Neural crest cell (in vitro differentiated cells): Measurements from ENCODE around the gene KANK2. TPM values are rescaled to one million over a fixed set of nuclear protein-coding genes. Genes with fewer than 3 reads are reported as not detected.
"Not testable (repeated sequence)": the region's sequence is repeated elsewhere in the genome, so short reads cannot be mapped to it uniquely, and the experiment has no call there.

ENCODE experiments used
- DNase-seq: peaks from one replicate; pipeline ENCODE4 v3.0.0; 2021; ENCODE audit warnings: low read depth, mixed read lengths, low spot score
- H3K27ac Mint-ChIP-seq: one replicate; pipeline ENCODE4 v1.8.0; 2021; ENCODE audit warnings: mild to moderate bottlenecking, mixed read lengths; ENCODE audit not compliant: unreplicated experiment
- H3K27me3 Mint-ChIP-seq: 2 replicates; pipeline ENCODE4 v1.8.0; 2021; ENCODE audit warnings: low read depth, mild to moderate bottlenecking, mixed read lengths
- H3K36me3 Mint-ChIP-seq: 2 replicates; pipeline ENCODE4 v1.8.0; 2021; ENCODE audit warnings: low read depth, mild to moderate bottlenecking, mixed read lengths
- H3K4me1 Mint-ChIP-seq: 2 replicates; pipeline ENCODE4 v1.8.0; 2021; ENCODE audit warnings: mixed read lengths
- H3K4me3 Mint-ChIP-seq: one replicate; pipeline ENCODE4 v1.8.0; 2021; ENCODE audit warnings: mild to moderate bottlenecking, mixed read lengths
- H3K9me3 Mint-ChIP-seq: 2 replicates; pipeline ENCODE4 v1.8.0; 2021; ENCODE audit warnings: mixed read lengths
- total RNA-seq: library from RNA; stranded (reverse); gene quantifications from 2 replicates; pipeline ENCODE4 v1.2.1, GENCODE V29; 2021
- TF ChIP-seq, protein P1 (sequence below): fragments of 200-600 bp; sonication (generic); conservative IDR thresholded peaks from 2 replicates; pipeline ENCODE4 v1.5.0; 2021; ENCODE audit warnings: antibody characterized with exemption, mild to moderate bottlenecking

The KANK2 gene
- total RNA-seq, 1 donor from 2014 or later: 32.1 TPM

DNA sequence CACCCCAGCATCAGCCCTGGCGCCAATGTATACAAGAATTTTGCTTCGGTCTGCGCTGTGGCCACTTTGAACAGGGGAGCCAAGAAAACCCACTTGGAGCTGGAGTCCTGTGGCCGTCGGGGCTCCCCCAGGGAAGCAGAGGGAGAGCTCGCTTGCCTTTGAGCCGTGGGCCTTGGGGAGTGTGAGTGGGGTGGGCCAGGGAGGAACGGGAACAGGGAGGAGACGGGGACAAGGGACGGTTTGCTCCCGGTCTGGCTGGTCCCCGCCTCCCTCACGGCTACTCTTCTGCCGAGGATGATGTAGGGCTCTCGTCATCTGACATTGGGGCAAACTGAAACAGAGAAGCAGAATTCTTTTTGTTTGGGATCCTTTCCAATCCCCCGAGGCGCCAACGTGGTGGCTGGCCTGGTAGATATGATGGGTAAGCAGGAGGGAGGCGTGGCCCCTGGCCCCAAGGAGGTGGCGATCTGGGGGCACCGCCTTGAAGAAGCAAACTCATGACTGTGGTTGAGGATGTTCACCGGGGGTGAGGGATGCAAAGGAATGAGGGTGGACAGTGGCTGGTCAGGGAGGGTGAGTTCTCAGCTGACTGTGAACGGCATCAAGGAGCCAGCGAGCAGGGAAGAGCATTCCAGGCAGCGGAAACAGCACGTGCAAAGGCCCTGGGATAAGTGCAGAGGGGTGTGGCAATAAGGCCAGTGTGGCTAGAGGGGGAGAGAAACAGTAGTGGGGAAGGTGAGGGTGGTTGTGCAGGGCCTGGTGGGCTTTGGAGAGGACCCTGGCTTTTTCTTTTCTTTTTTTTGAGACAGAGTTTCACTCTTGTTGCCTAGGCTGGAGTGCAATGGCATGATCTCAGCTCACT lies 30.8 kb downstream of the KANK2 start:
- peaks cover 7% of the 10 kb centered on the region for H3K36me3 Mint-ChIP-seq
- H3K4me1 Mint-ChIP-seq: no peaks in the 10 kb centered on the region
- no peak for DNase-seq
- H3K4me3 Mint-ChIP-seq: no peak overlapping the region
- no peaks in the 10 kb centered on the region for H3K27me3 Mint-ChIP-seq
- peak overlapping the region; percentile 92 for H3K27ac Mint-ChIP-seq
- no peaks in the 10 kb centered on the region for H3K9me3 Mint-ChIP-seq
- TF ChIP-seq, protein P1, sequence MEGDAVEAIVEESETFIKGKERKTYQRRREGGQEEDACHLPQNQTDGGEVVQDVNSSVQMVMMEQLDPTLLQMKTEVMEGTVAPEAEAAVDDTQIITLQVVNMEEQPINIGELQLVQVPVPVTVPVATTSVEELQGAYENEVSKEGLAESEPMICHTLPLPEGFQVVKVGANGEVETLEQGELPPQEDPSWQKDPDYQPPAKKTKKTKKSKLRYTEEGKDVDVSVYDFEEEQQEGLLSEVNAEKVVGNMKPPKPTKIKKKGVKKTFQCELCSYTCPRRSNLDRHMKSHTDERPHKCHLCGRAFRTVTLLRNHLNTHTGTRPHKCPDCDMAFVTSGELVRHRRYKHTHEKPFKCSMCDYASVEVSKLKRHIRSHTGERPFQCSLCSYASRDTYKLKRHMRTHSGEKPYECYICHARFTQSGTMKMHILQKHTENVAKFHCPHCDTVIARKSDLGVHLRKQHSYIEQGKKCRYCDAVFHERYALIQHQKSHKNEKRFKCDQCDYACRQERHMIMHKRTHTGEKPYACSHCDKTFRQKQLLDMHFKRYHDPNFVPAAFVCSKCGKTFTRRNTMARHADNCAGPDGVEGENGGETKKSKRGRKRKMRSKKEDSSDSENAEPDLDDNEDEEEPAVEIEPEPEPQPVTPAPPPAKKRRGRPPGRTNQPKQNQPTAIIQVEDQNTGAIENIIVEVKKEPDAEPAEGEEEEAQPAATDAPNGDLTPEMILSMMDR: no peak

GRCh38 chr19:11165486-11166030 lies 31.8 kb downstream of the KANK2 start:
- no peak overlapping the region for H3K4me3 Mint-ChIP-seq
- no peaks in the 10 kb centered on the region for H3K27me3 Mint-ChIP-seq
- no peak overlapping the region for H3K27ac Mint-ChIP-seq
- H3K9me3 Mint-ChIP-seq: no peaks in the 10 kb centered on the region
- no peak for DNase-seq
- H3K4me1 Mint-ChIP-seq: no peaks in the 10 kb centered on the region
- TF ChIP-seq, protein P1: no peak
- peaks cover 7% of the 10 kb centered on the region for H3K36me3 Mint-ChIP-seq

GRCh38 chr19:11164879-11165406 lies 32.4 kb downstream of the KANK2 start:
- TF ChIP-seq, protein P1: no peak
- Mint-ChIP-seq H3K27ac (no peak overlapping the region), H3K27me3 (no peaks in the 10 kb centered on the region), H3K9me3 (no peaks in the 10 kb centered on the region), H3K36me3 (peaks cover 7% of the 10 kb centered on the region), H3K4me1 (no peaks in the 10 kb centered on the region), H3K4me3 (no peak overlapping the region)
- DNase-seq: no peak

GRCh38 chr19:11164296-11164695 lies 33.0 kb downstream of the KANK2 start:
- no peak for DNase-seq
- H3K4me3 Mint-ChIP-seq: no peak overlapping the region
- H3K27me3 Mint-ChIP-seq: no peaks in the 10 kb centered on the region
- no peak overlapping the region for H3K27ac Mint-ChIP-seq
- TF ChIP-seq, protein P1: no peak
- peaks cover 7% of the 10 kb centered on the region for H3K36me3 Mint-ChIP-seq
- H3K9me3 Mint-ChIP-seq: no peaks in the 10 kb centered on the region
- no peaks in the 10 kb centered on the region for H3K4me1 Mint-ChIP-seq

DNA sequence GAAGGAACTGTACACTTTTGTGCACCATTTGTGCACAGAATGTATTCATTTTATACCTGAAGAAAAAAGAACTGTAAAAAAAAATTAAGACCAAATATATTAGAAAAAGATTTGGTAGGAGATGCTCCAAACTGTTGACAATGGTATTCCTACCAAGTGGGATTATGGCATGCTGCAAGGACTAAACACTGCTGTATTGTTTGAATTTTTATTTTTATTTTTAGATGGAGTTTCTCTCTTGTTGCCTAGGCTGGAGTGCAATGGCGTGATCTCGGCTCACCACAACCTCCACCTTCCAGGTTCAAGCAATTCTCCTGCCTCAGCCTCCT lies 36.9 kb downstream of the KANK2 start:
- H3K27me3 Mint-ChIP-seq, H3K27ac Mint-ChIP-seq, H3K36me3 Mint-ChIP-seq, DNase-seq, H3K4me1 Mint-ChIP-seq, H3K9me3 Mint-ChIP-seq, H3K4me3 Mint-ChIP-seq: not testable (repeated sequence)
